ENCODE data around the gene SPART.
"Not testable (repeated sequence)": the region's sequence is repeated elsewhere in the genome, so short reads cannot be mapped to it uniquely, and the experiment has no call there.

SPART gene

GRCh38 chr13:36339600-36340155 is 6.5 kb downstream of the SPART start:
- Mint-ChIP-seq H3K27ac (no peak overlapping the region), H3K4me3 (no peak overlapping the region), H3K36me3 (no peaks in the 10 kb centered on the region), H3K27me3 (peaks cover 9% of the 10 kb centered on the region), H3K4me1 (peaks cover 22% of the 10 kb centered on the region), H3K9me3 (no peaks in the 10 kb centered on the region)
- no peak for ATAC-seq

- no peaks in the 10 kb centered on the region for H3K27me3 Mint-ChIP-seq
- peaks cover 4% of the 10 kb centered on the region for H3K36me3 Mint-ChIP-seq
- H3K9me3 Mint-ChIP-seq = no peaks in the 10 kb centered on the region
- H3K4me1 Mint-ChIP-seq = peaks cover 22% of the 10 kb centered on the region
- no peak for ATAC-seq
- H3K27ac Mint-ChIP-seq = no peak overlapping the region
- H3K4me3 Mint-ChIP-seq = no peak overlapping the region
Measured at GRCh38 chr13:36337938-36338641, 8.1 kb downstream of the SPART start.

- Mint-ChIP-seq H3K27ac (no peak overlapping the region), H3K36me3 (peaks cover 10% of the 10 kb centered on the region), H3K4me3 (no peak overlapping the region), H3K27me3 (no peaks in the 10 kb centered on the region), H3K9me3 (no peaks in the 10 kb centered on the region), H3K4me1 (peaks cover 10% of the 10 kb centered on the region)
- ATAC-seq = no peak
Measured at GRCh38 chr13:36332986-36333385, 13.2 kb downstream of the SPART start.

GRCh38 chr13:36332255-36332654 is 13.9 kb downstream of the SPART start:
- ATAC-seq, H3K4me3 Mint-ChIP-seq, H3K36me3 Mint-ChIP-seq, H3K9me3 Mint-ChIP-seq, H3K27ac Mint-ChIP-seq, H3K27me3 Mint-ChIP-seq: not testable (repeated sequence)
- H3K4me1 Mint-ChIP-seq = peaks cover 10% of the 10 kb centered on the region

- H3K9me3 Mint-ChIP-seq = no peaks in the 10 kb centered on the region
- H3K4me1 Mint-ChIP-seq = peaks cover 10% of the 10 kb centered on the region
- H3K27me3 Mint-ChIP-seq = no peaks in the 10 kb centered on the region
- peaks cover 10% of the 10 kb centered on the region for H3K36me3 Mint-ChIP-seq
- H3K4me3 Mint-ChIP-seq = no peak overlapping the region
- no peak overlapping the region for H3K27ac Mint-ChIP-seq
- ATAC-seq = no peak
Measured at GRCh38 chr13:36331280-36331679, 14.9 kb downstream of the SPART start.

GRCh38 chr13:36329361-36329760 is 16.8 kb downstream of the SPART start:
- Mint-ChIP-seq H3K27ac (no peak overlapping the region), H3K4me1 (peaks cover 6% of the 10 kb centered on the region), H3K27me3 (no peaks in the 10 kb centered on the region), H3K9me3 (no peaks in the 10 kb centered on the region), H3K4me3 (no peak overlapping the region), H3K36me3 (peaks cover 15% of the 10 kb centered on the region)
- no peak for ATAC-seq

- peaks cover 14% of the 10 kb centered on the region for H3K36me3 Mint-ChIP-seq
- no peak overlapping the region for H3K4me3 Mint-ChIP-seq
- H3K27me3 Mint-ChIP-seq = no peaks in the 10 kb centered on the region
- ATAC-seq = no peak
- H3K27ac Mint-ChIP-seq = no peak overlapping the region
- H3K4me1 Mint-ChIP-seq = peaks cover 4% of the 10 kb centered on the region
- H3K9me3 Mint-ChIP-seq = no peaks in the 10 kb centered on the region
Measured at GRCh38 chr13:36328821-36329220, 17.4 kb downstream of the SPART start.

GRCh38 chr13:36325912-36326311 is 20.3 kb downstream of the SPART start:
- H3K4me1 Mint-ChIP-seq = no peaks in the 10 kb centered on the region
- ATAC-seq = no peak
- H3K36me3 Mint-ChIP-seq = peaks cover 17% of the 10 kb centered on the region

GRCh38 chr13:36324881-36325280 is 21.3 kb downstream of the SPART start:
- not testable (repeated sequence) for H3K4me1 Mint-ChIP-seq, H3K27ac Mint-ChIP-seq, H3K4me3 Mint-ChIP-seq, ATAC-seq, H3K9me3 Mint-ChIP-seq, H3K27me3 Mint-ChIP-seq
- H3K36me3 Mint-ChIP-seq = peaks cover 17% of the 10 kb centered on the region

More at GRCh38 chr13:36325912-36326311, 20.3 kb downstream of the SPART start:
- Mint-ChIP-seq H3K4me3 (no peak overlapping the region), H3K9me3 (no peaks in the 10 kb centered on the region), H3K27ac (no peak overlapping the region), H3K27me3 (no peaks in the 10 kb centered on the region)

- Mint-ChIP-seq H3K4me3 (no peak overlapping the region), H3K27me3 (no peaks in the 10 kb centered on the region), H3K27ac (no peak overlapping the region), H3K36me3 (peaks cover 22% of the 10 kb centered on the region), H3K4me1 (no peaks in the 10 kb centered on the region), H3K9me3 (no peaks in the 10 kb centered on the region)
- ATAC-seq = no peak
Measured at GRCh38 chr13:36323951-36324566, 22.1 kb downstream of the SPART start.

- ATAC-seq = no peak
- Mint-ChIP-seq H3K9me3 (no peaks in the 10 kb centered on the region), H3K4me3 (no peak overlapping the region), H3K36me3 (peaks cover 17% of the 10 kb centered on the region), H3K27me3 (no peaks in the 10 kb centered on the region), H3K4me1 (no peaks in the 10 kb centered on the region), H3K27ac (no peak overlapping the region)
Measured at GRCh38 chr13:36323408-36323807, 22.8 kb downstream of the SPART start.

- not testable (repeated sequence) for H3K4me1 Mint-ChIP-seq, H3K27ac Mint-ChIP-seq, ATAC-seq, H3K9me3 Mint-ChIP-seq, H3K27me3 Mint-ChIP-seq, H3K4me3 Mint-ChIP-seq
- H3K36me3 Mint-ChIP-seq = peaks cover 31% of the 10 kb centered on the region
Measured at GRCh38 chr13:36319793-36320192, 26.4 kb downstream of the SPART start.

- H3K4me1 Mint-ChIP-seq = no peaks in the 10 kb centered on the region
- H3K4me3 Mint-ChIP-seq = no peak overlapping the region
- H3K9me3 Mint-ChIP-seq = no peaks in the 10 kb centered on the region
- peaks cover 35% of the 10 kb centered on the region for H3K36me3 Mint-ChIP-seq
- no peaks in the 10 kb centered on the region for H3K27me3 Mint-ChIP-seq
- no peak overlapping the region for H3K27ac Mint-ChIP-seq
- ATAC-seq = no peak
Measured at GRCh38 chr13:36313047-36313969, 32.9 kb downstream of the SPART start.

GRCh38 chr13:36310417-36311108 is 35.6 kb downstream of the SPART start:
- Mint-ChIP-seq H3K36me3 (peaks cover 20% of the 10 kb centered on the region), H3K27ac (no peak overlapping the region)
- no peak for ATAC-seq

GRCh38 chr13:36302289-36302688 is 43.9 kb downstream of the SPART start:
- Mint-ChIP-seq H3K9me3 (no peaks in the 10 kb centered on the region), H3K27me3 (peaks cover 17% of the 10 kb centered on the region)

More at GRCh38 chr13:36310417-36311108, 35.6 kb downstream of the SPART start:
- H3K27me3 Mint-ChIP-seq = no peaks in the 10 kb centered on the region
- no peak overlapping the region for H3K4me3 Mint-ChIP-seq
- H3K9me3 Mint-ChIP-seq = no peaks in the 10 kb centered on the region
- H3K4me1 Mint-ChIP-seq = no peaks in the 10 kb centered on the region

More at GRCh38 chr13:36302289-36302688, 43.9 kb downstream of the SPART start:
- H3K27ac Mint-ChIP-seq = no peak overlapping the region
- H3K36me3 Mint-ChIP-seq = peaks cover 11% of the 10 kb centered on the region
- no peak overlapping the region for H3K4me3 Mint-ChIP-seq
- peaks cover 13% of the 10 kb centered on the region for H3K4me1 Mint-ChIP-seq
- no peak for ATAC-seq
